Pancreas (tissue), 10 donors: Measurements from ENCODE around the gene STAM. TPM values are rescaled to one million over a fixed set of nuclear protein-coding genes. Genes with fewer than 3 reads are reported as not detected.

Experiments used
- ATAC-seq, 4 donors: fragments of 200-7000 bp; cut with Tn5 transposase; one replicate each; pipeline versions ENCODE4 v1.8.0 to v1.9.1; 2020; ENCODE audit warnings: mild to moderate bottlenecking in 4 of 4, moderate library complexity in 4 of 4
- DNase-seq, 6 donors: peaks; one replicate each; pipeline ENCODE4 v3.0.0-alpha.2; 2020
- FAIRE-seq: peaks from 2 replicates; lab custom pipeline; 2012; peaks lifted over from hg19 to GRCh38; lab: Jason Lieb, UNC
- H3K27ac ChIP-seq, 4 donors: fragments of 200-600 bp; sonication (generic); 1 replicate in 3 of 4; 2 replicates in 1 of 4; pipeline versions ENCODE4 v1.5.0 to v1.8.0; 2020
- H3K27me3 ChIP-seq, 4 donors: fragments of 200-600 bp; one replicate each; pipeline ENCODE4 v1.8.0; 2021
- H3K36me3 ChIP-seq, 3 donors: fragments of 200-600 bp; sonication (generic) in 1 of 3; one replicate each; pipeline versions ENCODE4 v1.5.0 to v1.8.0; 2020 to 2021
- H3K4me1 ChIP-seq, 3 donors: fragments of 200-600 bp; one replicate each; pipeline ENCODE4 v1.8.0; 2021
- H3K4me3 ChIP-seq, 4 donors: fragments of 200-600 bp; sonication (generic) in 2 of 4; one replicate each; pipeline versions ENCODE4 v1.5.0 to v1.8.0; 2020 to 2021
- H3K9me3 ChIP-seq, 4 donors: fragments of 200-600 bp; one replicate each; pipeline ENCODE4 v1.8.0; 2021
- CTCF ChIP-seq, 4 donors: fragments of 200-600 bp; sonication (generic) in 3 of 4; IDR thresholded peaks; one replicate each; pipeline versions ENCODE4 v1.5.0 to v1.8.0; 2021; ENCODE audit warnings: antibody characterized with exemption in 4 of 4
- WGBS, 2 donors: extraction: QIAGEN DNeasy Blood & Tissue Kit; methylation state at CpG; one replicate each; pipeline ENCODE4 v1.1.7; 2013; 5-methylcytosine and 5-hydroxymethylcytosine counted together
- intact Hi-C, 3 donors: fragments of 100-400 bp; cut with DNase I; formaldehyde crosslinking; loops; one replicate each; pipeline versions ENCODE4 v1.11.1 to v1.14.2; 2022
- polyA plus RNA-seq, 2 donors: library from polyadenylated mRNA; stranded (reverse); fragments of 200-250 nt; gene quantifications; one replicate each; pipeline ENCODE4 v1.2.3, GENCODE V29; 2013
- total RNA-seq, 6 donors: library from RNA; stranded (reverse); fragmentation: NEBNext Ultra II Directional in 4 of 6; extraction: Animal tissue kit (Norgen Biotek cat#: 25700) in 4 of 6; gene quantifications; one replicate each; pipeline versions ENCODE4 v1.2.1 to v1.2.4, GENCODE V29; 2021 to 2023
- donor health status: healthy with polysubstance abuse.
- donor health status: DM: no; HTN: no; CAD: no; lungs with moderate emphysema.
- donor health status: DM: no; HTN: no; CAD: no.
- donor health status: control.
- donor health status: control.
- donor health status: Bipolar disorder and iron deficiency.
- donor health status: DM: yes; HTN: yes; CAD: no.
- donor health status: DM: no; HTN: no; CAD: no.
- donor health status: DM: no; HTN: no; CAD: no.
- donor health status: DM: yes; HTN: yes; CAD: no.

Gene STAM
- total and polyA plus RNA-seq, 8 donors = 5.4 to 15.4 (median 11.0) TPM

GRCh38 chr10:17687117-17687831 lies 43.3 kb downstream of the STAM start:
- no peak overlapping the region for H3K27ac ChIP-seq
- intact Hi-C loops = no loop called here
- H3K36me3 ChIP-seq = no peaks in the 10 kb centered on the region
- no peaks in the 10 kb centered on the region for H3K9me3 ChIP-seq
- H3K4me1 ChIP-seq = peaks cover 0 to 5% (median 2%) of the 10 kb centered on the region in 3 donors
- no peak for FAIRE-seq
- H3K4me3 ChIP-seq = no peak overlapping the region
- TF ChIP-seq CTCF (IDR thresholded peaks at IDR 0.05) = no peak
- no peaks in the 10 kb centered on the region for H3K27me3 ChIP-seq
- DNase-seq = no peak
- WGBS, 2 donors = 96 to 97% methylated on average over 15 of the region's 15 CpGs
- ATAC-seq = no peak

- H3K36me3 ChIP-seq = peaks cover 0 to 5% (median 0%) of the 10 kb centered on the region in 3 donors
- DNase-seq (no peak), FAIRE-seq (no peak), ATAC-seq (no peak)
- H3K4me3 ChIP-seq = no peak overlapping the region
- no peaks in the 10 kb centered on the region for H3K9me3 ChIP-seq
- no peak overlapping the region for H3K27ac ChIP-seq
- no peaks in the 10 kb centered on the region for H3K4me1 ChIP-seq
- no peak for TF ChIP-seq CTCF (IDR thresholded peaks at IDR 0.05)
- intact Hi-C loops = no loop called here
- H3K27me3 ChIP-seq = no peaks in the 10 kb centered on the region
Observed at GRCh38 chr10:17689137-17689536, 45.2 kb downstream of the STAM start.

- intact Hi-C loops = no loop called here
- no peak for DNase-seq
- no peaks in the 10 kb centered on the region for H3K27me3 ChIP-seq
Observed at GRCh38 chr10:17693009-17693408, 49.1 kb downstream of the STAM start.

GRCh38 chr10:17698696-17699095 lies 54.7 kb downstream of the STAM start:
- FAIRE-seq (no peak), DNase-seq (no peak), ATAC-seq (no peak)
- no peak overlapping the region for H3K27ac ChIP-seq
- no peak overlapping the region for H3K4me3 ChIP-seq
- H3K4me1 ChIP-seq = no peaks in the 10 kb centered on the region
- no peaks in the 10 kb centered on the region for H3K9me3 ChIP-seq
- peaks cover 0 to 10% (median 0%) of the 10 kb centered on the region in 3 donors for H3K36me3 ChIP-seq
- WGBS, 2 donors = 97 to 99% methylated on average over 4 of the region's 4 CpGs
- intact Hi-C loops = no loop called here
- no peak for TF ChIP-seq CTCF (IDR thresholded peaks at IDR 0.05)
- H3K27me3 ChIP-seq = no peaks in the 10 kb centered on the region

More at GRCh38 chr10:17693009-17693408, 49.1 kb downstream of the STAM start:
- no peak for FAIRE-seq
- no peak for ATAC-seq
- WGBS, 2 donors = 90% methylated on average over 1 of the region's 1 CpG
- Histone ChIP-seq H3K4me3 (no peak overlapping the region), H3K9me3 (no peaks in the 10 kb centered on the region), H3K27ac (no peak overlapping the region), H3K4me1 (no peaks in the 10 kb centered on the region), H3K36me3 (peaks cover 0 to 15% (median 0%) of the 10 kb centered on the region in 3 donors)
- TF ChIP-seq CTCF (IDR thresholded peaks at IDR 0.05) = no peak

GRCh38 chr10:17701301-17701700 lies 57.4 kb downstream of the STAM start:
- 98 to 99% methylated on average over 3 of the region's 3 CpGs for WGBS, 2 donors
- Histone ChIP-seq H3K27ac (no peak overlapping the region), H3K4me1 (no peaks in the 10 kb centered on the region), H3K27me3 (no peaks in the 10 kb centered on the region), H3K9me3 (no peaks in the 10 kb centered on the region), H3K4me3 (no peak overlapping the region), H3K36me3 (peaks cover 0 to 10% (median 6%) of the 10 kb centered on the region in 3 donors)
- FAIRE-seq (no peak), DNase-seq (no peak), ATAC-seq (no peak)
- no peak for TF ChIP-seq CTCF (IDR thresholded peaks at IDR 0.05)
- intact Hi-C loops = no loop called here
